ENCODE data around the gene RMI2. TPM values are rescaled to one million over a fixed set of nuclear protein-coding genes. Genes with fewer than 3 reads are reported as not detected.

The RMI2 gene
- total and polyA plus RNA-seq, 8 donors, result 2.3 to 79.9 (median 8.3) TPM

DNA sequence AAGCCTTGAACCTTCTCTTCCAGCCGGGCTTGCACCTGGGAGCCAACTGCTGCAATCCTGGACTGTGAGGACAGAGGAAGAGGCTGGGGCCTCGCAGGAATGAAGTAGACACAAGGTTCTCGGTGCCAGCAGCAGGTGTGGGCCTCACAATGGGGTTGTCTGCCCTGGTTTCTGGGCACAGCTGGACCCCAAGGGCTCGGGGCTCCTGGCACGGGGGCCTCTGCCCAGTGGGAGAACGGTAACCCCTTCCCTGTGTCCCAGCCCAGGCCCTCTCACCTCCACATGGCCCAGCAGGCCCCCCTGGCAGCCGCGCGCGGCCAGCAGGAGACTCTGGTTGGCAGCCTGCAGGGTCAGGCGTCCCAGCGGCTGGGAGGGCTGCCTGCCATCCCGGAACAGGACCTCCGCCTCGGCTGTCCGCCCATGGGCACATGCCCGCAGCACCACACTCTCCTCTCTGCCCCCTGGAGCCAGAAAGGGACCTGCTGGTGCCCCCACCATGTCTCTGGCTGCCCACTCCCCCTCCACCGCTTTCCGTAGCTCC lies 46.9 kb downstream of the RMI2 start:
- Histone ChIP-seq H3K4me3 (no peak overlapping the region), H3K36me3 (no peaks in the 10 kb centered on the region), H3K4me1 (peaks cover 0 to 17% (median 8%) of the 10 kb centered on the region in 4 donors), H3K9me3 (no peaks in the 10 kb centered on the region), H3K27me3 (peaks cover 0 to 5% (median 0%) of the 10 kb centered on the region in 3 donors), H3K27ac (no peak overlapping the region)
- DNase-seq, result no peak
- WGBS, 5 donors, result 65 to 84% (median 72%) methylated on average over 8 to 19 of the region's 19 CpGs
- intact Hi-C loops (cut with DNase I; ENCODE audit: low total_unique reads), result loop anchor here (10.0 kb wide), 1 partner anchor 423 kb away; no protein-coding TSS in a partner anchor
- TF ChIP-seq POLR2A (IDR thresholded peaks at IDR 0.05), result no peak
- no peak for TF ChIP-seq EP300 (IDR thresholded peaks at IDR 0.05)
- no peak for TF ChIP-seq POLR2AphosphoS5 (IDR thresholded peaks at IDR 0.05)
- TF ChIP-seq, protein P1, sequence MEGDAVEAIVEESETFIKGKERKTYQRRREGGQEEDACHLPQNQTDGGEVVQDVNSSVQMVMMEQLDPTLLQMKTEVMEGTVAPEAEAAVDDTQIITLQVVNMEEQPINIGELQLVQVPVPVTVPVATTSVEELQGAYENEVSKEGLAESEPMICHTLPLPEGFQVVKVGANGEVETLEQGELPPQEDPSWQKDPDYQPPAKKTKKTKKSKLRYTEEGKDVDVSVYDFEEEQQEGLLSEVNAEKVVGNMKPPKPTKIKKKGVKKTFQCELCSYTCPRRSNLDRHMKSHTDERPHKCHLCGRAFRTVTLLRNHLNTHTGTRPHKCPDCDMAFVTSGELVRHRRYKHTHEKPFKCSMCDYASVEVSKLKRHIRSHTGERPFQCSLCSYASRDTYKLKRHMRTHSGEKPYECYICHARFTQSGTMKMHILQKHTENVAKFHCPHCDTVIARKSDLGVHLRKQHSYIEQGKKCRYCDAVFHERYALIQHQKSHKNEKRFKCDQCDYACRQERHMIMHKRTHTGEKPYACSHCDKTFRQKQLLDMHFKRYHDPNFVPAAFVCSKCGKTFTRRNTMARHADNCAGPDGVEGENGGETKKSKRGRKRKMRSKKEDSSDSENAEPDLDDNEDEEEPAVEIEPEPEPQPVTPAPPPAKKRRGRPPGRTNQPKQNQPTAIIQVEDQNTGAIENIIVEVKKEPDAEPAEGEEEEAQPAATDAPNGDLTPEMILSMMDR (IDR thresholded peaks at IDR 0.05), result no peak

DNA sequence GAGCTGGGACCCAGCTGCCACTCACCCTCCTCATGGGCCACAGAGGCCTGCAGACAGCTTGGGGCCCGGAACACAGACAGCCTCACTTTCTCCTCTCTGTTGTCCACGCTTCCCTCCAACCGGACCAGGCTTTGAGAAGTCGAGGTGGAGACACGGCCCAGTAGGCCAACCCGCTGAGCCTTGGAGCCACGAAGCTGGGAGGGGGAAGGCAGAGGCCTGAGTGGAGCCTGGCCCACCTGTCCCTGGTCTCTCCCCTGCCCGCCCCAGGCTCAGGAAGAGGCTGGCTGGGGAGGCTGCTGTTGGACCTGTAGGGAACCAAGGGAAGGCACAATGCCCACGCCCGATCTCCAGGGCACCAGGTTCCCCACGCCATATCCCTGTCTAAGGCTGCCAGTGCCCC lies 48.1 kb downstream of the RMI2 start:
- Histone ChIP-seq H3K4me3 (no peak overlapping the region), H3K4me1 (peaks cover 0 to 15% (median 7%) of the 10 kb centered on the region in 4 donors), H3K27ac (no peak overlapping the region), H3K36me3 (no peaks in the 10 kb centered on the region), H3K9me3 (no peaks in the 10 kb centered on the region), H3K27me3 (no peaks in the 10 kb centered on the region)
- intact Hi-C loops (cut with DNase I; ENCODE audit: low total_unique reads), result loop anchor here (10.0 kb wide), 1 partner anchor 421 kb away; no protein-coding TSS in a partner anchor
- 88 to 97% (median 91%) methylated on average over 4 to 11 of the region's 11 CpGs for WGBS, 5 donors
- DNase-seq, result no peak
- TF ChIP-seq POLR2A (IDR thresholded peaks at IDR 0.05), result no peak
- no peak for TF ChIP-seq POLR2AphosphoS5 (IDR thresholded peaks at IDR 0.05)
- TF ChIP-seq, protein P1 (IDR thresholded peaks at IDR 0.05), result no peak
- TF ChIP-seq EP300 (IDR thresholded peaks at IDR 0.05), result no peak

DNA sequence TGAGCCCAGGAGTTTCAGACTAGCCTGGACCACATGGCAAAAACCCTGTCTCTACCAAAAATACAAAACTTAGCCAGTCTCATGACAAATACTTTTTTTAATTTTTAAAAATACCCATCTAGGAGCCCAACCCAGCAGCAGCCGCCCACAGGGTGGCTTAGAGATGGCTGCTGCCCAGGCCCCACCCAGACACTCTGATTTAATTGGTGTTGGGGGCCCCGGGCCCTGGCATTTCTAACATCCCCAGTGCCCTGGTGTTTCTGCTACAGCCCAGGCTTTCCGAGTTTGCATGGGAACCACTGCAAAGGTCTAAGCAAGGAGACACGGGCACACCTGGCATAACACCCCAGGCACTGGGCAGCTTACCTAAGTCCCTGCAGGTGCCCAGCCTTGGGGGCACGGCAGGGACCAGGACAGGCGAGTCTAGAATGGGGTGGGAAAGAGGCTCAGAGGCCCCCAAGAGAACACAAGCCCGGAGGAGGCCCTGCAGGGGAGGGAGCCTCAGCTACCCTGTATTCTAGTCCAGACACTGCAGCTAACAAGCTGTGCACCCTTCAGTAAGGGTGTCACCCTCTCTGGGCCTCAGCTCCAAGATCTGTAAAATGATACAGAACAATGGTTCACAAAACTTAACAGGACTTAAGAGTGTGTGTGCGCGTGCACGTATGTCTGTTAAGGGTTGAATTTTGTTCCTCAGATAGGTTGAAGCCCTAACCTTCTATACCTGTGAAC lies 48.8 kb downstream of the RMI2 start:
- Histone ChIP-seq H3K36me3 (no peaks in the 10 kb centered on the region), H3K27ac (no peak overlapping the region), H3K27me3 (no peaks in the 10 kb centered on the region), H3K4me3 (no peak overlapping the region), H3K4me1 (peaks cover 0 to 15% (median 7%) of the 10 kb centered on the region in 4 donors), H3K9me3 (no peaks in the 10 kb centered on the region)
- no peak for DNase-seq
- intact Hi-C loops (cut with DNase I; ENCODE audit: low total_unique reads), result loop anchor here (10.0 kb wide), 1 partner anchor 421 kb away; no protein-coding TSS in a partner anchor
- TF ChIP-seq POLR2AphosphoS5 (IDR thresholded peaks at IDR 0.05) (no peak), POLR2A (IDR thresholded peaks at IDR 0.05) (no peak), EP300 (IDR thresholded peaks at IDR 0.05) (no peak)
- TF ChIP-seq, protein P1 (IDR thresholded peaks at IDR 0.05), result no peak
- 84 to 94% (median 89%) methylated on average over 9 to 10 of the region's 10 CpGs for WGBS, 5 donors

DNA sequence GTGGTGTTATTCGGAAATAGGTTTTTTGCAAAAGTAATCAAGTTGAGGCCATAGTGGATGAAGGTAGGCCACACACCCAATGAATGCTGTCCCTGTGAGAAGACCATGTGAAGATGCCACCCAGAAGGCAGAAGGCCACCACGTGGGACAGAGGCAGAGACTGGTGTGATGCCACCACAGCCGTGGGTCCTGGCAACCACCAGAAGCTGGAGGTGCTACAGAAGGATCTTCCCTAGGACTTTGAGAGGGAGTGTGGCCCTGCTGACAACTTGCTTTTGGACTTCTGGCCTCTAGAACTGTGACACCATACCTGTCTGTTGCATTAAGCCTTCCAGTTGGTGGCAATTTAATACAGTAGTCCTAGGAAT lies 49.3 kb downstream of the RMI2 start:
- Histone ChIP-seq H3K36me3 (no peaks in the 10 kb centered on the region), H3K27ac (no peak overlapping the region), H3K4me1 (peaks cover 0 to 15% (median 7%) of the 10 kb centered on the region in 4 donors), H3K4me3 (no peak overlapping the region), H3K9me3 (no peaks in the 10 kb centered on the region), H3K27me3 (no peaks in the 10 kb centered on the region)
- TF ChIP-seq EP300 (IDR thresholded peaks at IDR 0.05) (no peak), POLR2AphosphoS5 (IDR thresholded peaks at IDR 0.05) (no peak), POLR2A (IDR thresholded peaks at IDR 0.05) (no peak)
- TF ChIP-seq, protein P1 (IDR thresholded peaks at IDR 0.05), result no peak
- no peak for DNase-seq
- 58 to 81% (median 69%) methylated on average over 3 of the region's 3 CpGs for WGBS, 5 donors
- intact Hi-C loops (cut with DNase I; ENCODE audit: low total_unique reads), result loop anchor here (10.0 kb wide), 1 partner anchor 420 kb away; no protein-coding TSS in a partner anchor
